GM21367 (cell line): ENCODE measurements around the gene RAB9B.

Source experiments
- ATAC-seq: cut with Tn5 transposase; IDR thresholded peaks from one replicate; pipeline ENCODE4 v1.9.1; 2021; ENCODE audit not compliant: unreplicated experiment

RAB9B gene

GRCh38 chrX:103773445-103773844 is 58.6 kb downstream of the RAB9B start:
- ATAC-seq = no peak
